Gastroesophageal sphincter (tissue), 4 donors: Measurements from ENCODE around the gene CMYA5. TPM values are rescaled to one million over a fixed set of nuclear protein-coding genes. Genes with fewer than 3 reads are reported as not detected.

Source experiments
- ATAC-seq: fragments of 150-250 bp; one replicate; pipeline ENCODE4 v1.9.1; 2016; ENCODE audit warnings: mild to moderate bottlenecking, moderate library complexity
- H3K27ac ChIP-seq, 4 donors: fragments of 200-600 bp; sonication (generic) in 3 of 4; 1 replicate in 3 of 4; 2 replicates in 1 of 4; pipeline ENCODE4 v1.5.1; 2016 to 2019
- H3K27me3 ChIP-seq: fragments of 200-600 bp; sonication (generic); one replicate; pipeline ENCODE4 v1.5.1; 2019
- H3K36me3 ChIP-seq, 2 donors: fragments of 200-600 bp; sonication (generic); one replicate each; pipeline ENCODE4 v1.5.1; 2019; ENCODE audit warnings: control low read depth in 1 of 2
- H3K4me1 ChIP-seq, 3 donors: fragments of 200-600 bp; sonication (generic); 1 replicate in 2 of 3; 2 replicates in 1 of 3; pipeline ENCODE4 v1.5.1; 2016 to 2019; ENCODE audit warnings: control low read depth in 2 of 3
- H3K4me3 ChIP-seq, 2 donors: fragments of 200-600 bp; sonication (generic); one replicate each; pipeline ENCODE4 v1.5.1; 2019; ENCODE audit warnings: mild to moderate bottlenecking in 1 of 2, moderate library complexity in 1 of 2
- H3K9me3 ChIP-seq, 3 donors: fragments of 200-600 bp; sonication (generic); one replicate each; pipeline ENCODE4 v1.5.1; 2017 to 2019; ENCODE audit warnings: control low read depth in 2 of 3
- CTCF ChIP-seq, 4 experiments: fragments of 200-600 bp in 2 of 4; fragments of 450-650 bp in 2 of 4; sonication (generic) in 1 of 4; IDR thresholded peaks; one replicate each; pipeline ENCODE4 v1.5.1; 2017 to 2019; ENCODE audit warnings: antibody characterized with exemption in 4 of 4, mild to moderate bottlenecking in 2 of 4, moderate library complexity in 2 of 4
- EP300 ChIP-seq: sonication (generic); formaldehyde crosslinking; IDR thresholded peaks from one replicate; pipeline ENCODE4 v1.6.1; 2017; ENCODE audit warnings: antibody characterized with exemption, mild to moderate bottlenecking
- POLR2A ChIP-seq, 2 donors: fragments of 450-650 bp; IDR thresholded peaks; one replicate each; pipeline ENCODE4 v1.6.1; 2017; ENCODE audit warnings: antibody characterized with exemption in 2 of 2, mild to moderate bottlenecking in 2 of 2, moderate library complexity in 1 of 2
- POLR2AphosphoS5 ChIP-seq: sonication (generic); formaldehyde crosslinking; IDR thresholded peaks from one replicate; pipeline ENCODE4 v1.6.1; 2017; ENCODE audit warnings: antibody characterized with exemption
- WGBS, 2 donors: methylation state at CpG; one replicate each; pipeline ENCODE4 v1.1.5; 2018; ENCODE audit warnings: low coverage in 1 of 2; 5-methylcytosine and 5-hydroxymethylcytosine counted together
- total RNA-seq, 4 donors: library from RNA; depleted of rRNA; stranded (reverse); fragments of >200 nt; gene quantifications; one replicate each; pipeline ENCODE4 v1.1.0, GENCODE V29; 2016

CMYA5 gene
- total RNA-seq, 4 donors from 2014 or later, result 3.2 to 11.3 (median 7.9) TPM

GRCh38 chr5:79795764-79796398 is 106.2 kb downstream of the CMYA5 start:
- WGBS, 2 donors, result 75 to 94% methylated on average over 3 to 8 of the region's 8 CpGs
- peaks cover 0 to 64% of the 10 kb centered on the region in 2 donors for H3K36me3 ChIP-seq
- peaks cover 0 to 4% (median 0%) of the 10 kb centered on the region in 3 donors for H3K4me1 ChIP-seq
- H3K27me3 ChIP-seq, result no peaks in the 10 kb centered on the region
- ATAC-seq, result no peak
- H3K27ac ChIP-seq, result no peak overlapping the region
- no peak overlapping the region for H3K4me3 ChIP-seq
- TF ChIP-seq POLR2AphosphoS5, result no peak
- TF ChIP-seq POLR2A (IDR thresholded peaks at IDR 0.05), result no peak
- TF ChIP-seq EP300, result no peak
- TF ChIP-seq CTCF (IDR thresholded peaks at IDR 0.05), result no peak
- no peaks in the 10 kb centered on the region for H3K9me3 ChIP-seq

- no peak for TF ChIP-seq POLR2A (IDR thresholded peaks at IDR 0.05)
- TF ChIP-seq POLR2AphosphoS5, result no peak
- TF ChIP-seq CTCF (IDR thresholded peaks at IDR 0.05), result no peak
- TF ChIP-seq EP300, result no peak
- Histone ChIP-seq H3K4me3 (no peak overlapping the region), H3K36me3 (peaks cover 0 to 40% of the 10 kb centered on the region in 2 donors), H3K27me3 (no peaks in the 10 kb centered on the region), H3K27ac (no peak overlapping the region), H3K9me3 (no peaks in the 10 kb centered on the region), H3K4me1 (peaks cover 0 to 4% (median 0%) of the 10 kb centered on the region in 3 donors)
- WGBS, 2 donors, result 90 to 92% methylated on average over 6 of the region's 7 CpGs
- ATAC-seq, result no peak
These were observed 109.4 kb downstream of the CMYA5 start for GRCh38 chr5:79798893-79799590.

GRCh38 chr5:79800979-79801827 is 111.6 kb downstream of the CMYA5 start:
- Histone ChIP-seq H3K27ac (no peak overlapping the region), H3K4me1 (no peaks in the 10 kb centered on the region), H3K27me3 (no peaks in the 10 kb centered on the region), H3K4me3 (no peak overlapping the region), H3K36me3 (peaks cover 0 to 26% of the 10 kb centered on the region in 2 donors), H3K9me3 (no peaks in the 10 kb centered on the region)
- ATAC-seq, result no peak
- TF ChIP-seq POLR2A (IDR thresholded peaks at IDR 0.05) (no peak), CTCF (IDR thresholded peaks at IDR 0.05) (no peak), POLR2AphosphoS5 (no peak), EP300 (no peak)
- WGBS, 2 donors, result 93 to 96% methylated on average over 8 of the region's 8 CpGs

GRCh38 chr5:79802406-79802805 is 112.8 kb downstream of the CMYA5 start:
- 20 to 40% methylated on average over 1 of the region's 1 CpG for WGBS, 2 donors
- Histone ChIP-seq H3K27me3 (no peaks in the 10 kb centered on the region), H3K9me3 (no peaks in the 10 kb centered on the region), H3K27ac (no peak overlapping the region), H3K36me3 (peaks cover 0 to 26% of the 10 kb centered on the region in 2 donors), H3K4me1 (no peaks in the 10 kb centered on the region), H3K4me3 (no peak overlapping the region)
- ATAC-seq, result no peak
- TF ChIP-seq POLR2AphosphoS5, result no peak
- no peak for TF ChIP-seq POLR2A (IDR thresholded peaks at IDR 0.05)
- no peak for TF ChIP-seq CTCF (IDR thresholded peaks at IDR 0.05)
- TF ChIP-seq EP300, result no peak
